GM23338 (cell line): ENCODE data around the gene MGAT4B. TPM values are rescaled to one million over a fixed set of nuclear protein-coding genes. Genes with fewer than 3 reads are reported as not detected.

Experiments
- ATAC-seq: fragments of 200-7000 bp; cut with Tn5 transposase; 3 replicates; pipeline ENCODE4 v1.9.1; 2020
- DNase-seq: peaks from one replicate; pipeline ENCODE4 v3.0.0-alpha.2; 2015; ENCODE audit warnings: low spot score
- H2AFZ ChIP-seq: fragments of 200-600 bp; sonication (generic); 2 replicates; pipeline ENCODE4 v1.8.0; 2016; ENCODE audit warnings: antibody characterized with exemption, mild to moderate bottlenecking, moderate library complexity
- H3F3A ChIP-seq: fragments of 200-600 bp; sonication (generic); replicated peaks from 2 replicates; pipeline ENCODE4 v1.8.0; 2017; ENCODE audit warnings: antibody characterized with exemption, mixed run types, low read depth
- H3K27ac ChIP-seq: fragments of 200-600 bp; sonication (generic); 2 replicates; pipeline ENCODE4 v1.6.1; 2016; ENCODE audit warnings: low read depth
- H3K27me3 ChIP-seq: fragments of 200-600 bp; sonication (generic); 2 replicates; pipeline ENCODE4 v1.8.0; 2016; ENCODE audit warnings: mild to moderate bottlenecking, mixed run types, moderate library complexity; ENCODE audit not compliant: insufficient read depth
- H3K36me3 ChIP-seq: fragments of 200-600 bp; sonication (generic); 2 replicates; pipeline ENCODE4 v1.8.0; 2016; ENCODE audit warnings: mild to moderate bottlenecking; ENCODE audit not compliant: insufficient read depth
- H3K4me1 ChIP-seq: fragments of 200-600 bp; sonication (generic); 2 replicates; pipeline ENCODE4 v1.8.0; 2016; ENCODE audit warnings: mild to moderate bottlenecking, moderate library complexity; ENCODE audit not compliant: insufficient read depth
- H3K4me2 ChIP-seq: fragments of 200-600 bp; sonication (generic); 2 replicates; pipeline ENCODE4 v1.7.1; 2017; ENCODE audit warnings: mixed run types
- H3K4me3 ChIP-seq: fragments of 200-600 bp; sonication (generic); 2 replicates; pipeline ENCODE4 v1.6.1; 2016; ENCODE audit warnings: mixed run types
- H3K79me2 ChIP-seq: fragments of 200-600 bp; sonication (generic); replicated peaks from 2 replicates; pipeline ENCODE4 v1.8.0; 2017; ENCODE audit warnings: mild to moderate bottlenecking; ENCODE audit not compliant: insufficient read depth
- H3K9me2 ChIP-seq: fragments of 200-600 bp; sonication (generic); 2 replicates; pipeline ENCODE4 v1.8.0; 2017; ENCODE audit not compliant: insufficient read depth
- H4K20me1 ChIP-seq: fragments of 200-600 bp; sonication (generic); replicated peaks from 2 replicates; pipeline ENCODE4 v1.8.0; 2017; ENCODE audit warnings: mild to moderate bottlenecking; ENCODE audit not compliant: insufficient read depth
- H3K27ac Mint-ChIP-seq: 2 replicates; pipeline ENCODE4 v1.8.0; 2020; ENCODE audit warnings: inconsistent platforms, mild to moderate bottlenecking, moderate library complexity, mixed read lengths
- H3K27me3 Mint-ChIP-seq: 3 replicates; pipeline ENCODE4 v1.8.0; 2022; ENCODE audit warnings: low read depth, mild to moderate bottlenecking, moderate library complexity, mixed read lengths, inconsistent platforms; ENCODE audit not compliant: insufficient read depth, poor library complexity
- H3K36me3 Mint-ChIP-seq: 3 replicates; pipeline ENCODE4 v1.8.0; 2021; ENCODE audit warnings: low read depth, mild to moderate bottlenecking, inconsistent platforms, moderate library complexity, mixed read lengths
- H3K4me1 Mint-ChIP-seq: 3 replicates; pipeline ENCODE4 v1.8.0; 2020; ENCODE audit warnings: mild to moderate bottlenecking, inconsistent platforms, mixed read lengths
- H3K4me3 Mint-ChIP-seq: 3 replicates; pipeline ENCODE4 v1.8.0; 2021; ENCODE audit warnings: moderate library complexity, mild to moderate bottlenecking, inconsistent platforms, mixed read lengths
- H3K9me3 Mint-ChIP-seq: 3 replicates; pipeline ENCODE4 v1.8.0; 2020; ENCODE audit warnings: moderate library complexity, mild to moderate bottlenecking, inconsistent platforms, mixed read lengths
- CREB1 ChIP-seq: fragments of 250-450 bp; sonication (Bioruptor Pico); IDR thresholded peaks from 2 replicates; pipeline ENCODE4 v1.5.0; 2020; ENCODE audit warnings: low read depth, mild to moderate bottlenecking, moderate library complexity
- CTCF ChIP-seq, 2 experiments: fragments of 200-600 bp in 1 of 2; sonication (generic) in 1 of 2; conservative IDR thresholded peaks; 2 replicates each; pipeline versions ENCODE4 v1.5.1 to v1.6.1; 2016 to 2017; ENCODE audit warnings: antibody characterized with exemption in 2 of 2, low read depth in 2 of 2, mild to moderate bottlenecking in 2 of 2, moderate library complexity in 1 of 2
- ETS1 ChIP-seq: IDR thresholded peaks from 2 replicates; pipeline ENCODE4 v1.6.1; 2016; ENCODE audit warnings: antibody characterized with exemption
- EZH2 ChIP-seq: fragments of 200-600 bp; sonication (generic); IDR thresholded peaks from one replicate; pipeline ENCODE4 v1.8.0; 2017; ENCODE audit warnings: antibody characterized with exemption, mild to moderate bottlenecking, low read depth; ENCODE audit not compliant: unreplicated experiment
- EZH2phosphoT487 ChIP-seq: fragments of 200-600 bp; sonication (generic); IDR thresholded peaks from one replicate; pipeline ENCODE4 v1.8.1; 2018; ENCODE audit warnings: antibody characterized with exemption; ENCODE audit not compliant: unreplicated experiment
- NANOG ChIP-seq: IDR thresholded peaks from 2 replicates; pipeline ENCODE4 v1.6.1; 2016; ENCODE audit warnings: antibody characterized with exemption, borderline replicate concordance
- POLR2AphosphoS5 ChIP-seq: IDR thresholded peaks from 2 replicates; pipeline ENCODE4 v1.6.1; 2016; ENCODE audit warnings: antibody characterized with exemption, low read depth
- REST ChIP-seq: IDR thresholded peaks from one replicate; pipeline ENCODE4 v1.6.1; 2018; ENCODE audit warnings: antibody characterized with exemption; ENCODE audit not compliant: unreplicated experiment
- STAT1 ChIP-seq: IDR thresholded peaks from one replicate; pipeline ENCODE4 v1.6.1; 2016; ENCODE audit warnings: antibody characterized with exemption; ENCODE audit not compliant: unreplicated experiment
- ZNF331 ChIP-seq: fragments of 250-450 bp; sonication (Bioruptor Pico); IDR thresholded peaks from 2 replicates; pipeline ENCODE4 v1.5.0; 2020; ENCODE audit warnings: low read depth, mild to moderate bottlenecking, moderate library complexity
- polyA plus RNA-seq: library from polyadenylated mRNA; unstranded; fragments of >200 nt; fragmentation: Nextera tagmentation; extraction: Ambion mirVana; gene quantifications from 2 replicates; pipeline ENCODE4 v1.2.1, GENCODE V29; 2016
- total RNA-seq: library from RNA; depleted of rRNA; stranded (reverse); fragments of >200 nt; shearing (Covaris generic); gene quantifications from 2 replicates; pipeline ENCODE4 v1.2.3, GENCODE V29; 2014

MGAT4B gene
- total and polyA plus RNA-seq, 2 experiments from 2014 or later: 32.3 to 101 TPM

GRCh38 chr5:179804555-179804947, 2.1 kb downstream of the MGAT4B start:
- peaks cover 8% of the 10 kb centered on the region for H3K4me1 ChIP-seq
- peaks cover 17% of the 10 kb centered on the region for H4K20me1 ChIP-seq
- Mint-ChIP-seq H3K9me3 (no peaks in the 10 kb centered on the region), H3K4me1 (peaks cover 30% of the 10 kb centered on the region), H3K36me3 (peaks cover 12% of the 10 kb centered on the region), H3K4me3 (peak overlapping the region; percentile 80), H3K27me3 (peaks cover 30% of the 10 kb centered on the region), H3K27ac (no peak overlapping the region)
- H3K79me2 ChIP-seq: peaks cover 22% of the 10 kb centered on the region
- no peaks in the 10 kb centered on the region; the same call in 1 of the 2 replicates for H3K36me3 ChIP-seq
- no peak overlapping the region for H2AFZ ChIP-seq
- no peak for TF ChIP-seq EZH2phosphoT487
- no peak for TF ChIP-seq ETS1
- no peak for TF ChIP-seq STAT1
- TF ChIP-seq NANOG: no peak
- TF ChIP-seq REST: no peak
- no peak for TF ChIP-seq EZH2
- peaks cover 6% of the 10 kb centered on the region for H3F3A ChIP-seq
- peak overlapping the region; percentile 92 for H3K4me2 ChIP-seq
- no peaks in the 10 kb centered on the region for H3K27me3 ChIP-seq
- H3K4me3 ChIP-seq: no peak overlapping the region
- no peak for DNase-seq
- H3K9me2 ChIP-seq: no peaks in the 10 kb centered on the region
- no peak overlapping the region for H3K27ac ChIP-seq
- ATAC-seq: no peak

GRCh38 chr5:179803651-179804554, 2.8 kb downstream of the MGAT4B start:
- Histone ChIP-seq H3K36me3 (no peaks in the 10 kb centered on the region; the same call in 1 of the 2 replicates), H3K27ac (no peak overlapping the region), H3K4me3 (no peak overlapping the region), H3K27me3 (no peaks in the 10 kb centered on the region), H3F3A (peaks cover 6% of the 10 kb centered on the region), H3K4me2 (no peak overlapping the region), H2AFZ (no peak overlapping the region), H3K79me2 (peaks cover 22% of the 10 kb centered on the region), H3K9me2 (no peaks in the 10 kb centered on the region), H4K20me1 (peaks cover 17% of the 10 kb centered on the region), H3K4me1 (peaks cover 8% of the 10 kb centered on the region)
- Mint-ChIP-seq H3K27ac (no peak overlapping the region), H3K9me3 (no peaks in the 10 kb centered on the region), H3K4me1 (peaks cover 30% of the 10 kb centered on the region), H3K36me3 (peaks cover 19% of the 10 kb centered on the region), H3K4me3 (peak overlapping the region; percentile 80; the same call in 2 of the 3 replicates), H3K27me3 (peaks cover 30% of the 10 kb centered on the region)
- DNase-seq (no peak), ATAC-seq (no peak; the same call in 2 of the 3 replicates)
- TF ChIP-seq ZNF331 (CRISPR knock-in tag) (no peak), EZH2phosphoT487 (no peak), EZH2 (no peak), CREB1 (CRISPR knock-in tag) (no peak), POLR2AphosphoS5 (no peak), NANOG (no peak), ETS1 (no peak), CTCF (conservative IDR thresholded peaks at IDR 0.05; ENCODE audit: low read depth in 2 of 2) (no peak)
